KG1 (cell line): ENCODE measurements around the gene FCER1A.

ENCODE experiments used
- DNase-seq: peaks from one replicate; lab custom pipeline; 2025; lab: John Stamatoyannopoulos, UW

The FCER1A gene

GRCh38 chr1:159352436-159352835 lies 50.3 kb downstream of the FCER1A start:
- DNase-seq = no peak
